NT2/D1 (cell line): Measurements from ENCODE around the gene UGT1A5.
"Not testable (repeated sequence)": the region's sequence is repeated elsewhere in the genome, so short reads cannot be mapped to it uniquely, and the experiment has no call there.

Experiments used
- SUZ12 ChIP-seq: IDR thresholded peaks from 2 replicates; pipeline ENCODE4 v1.6.1; 2011; ENCODE audit not compliant: insufficient read length, insufficient read depth; ENCODE audit errors: extremely low read depth
- YY1 ChIP-seq: IDR thresholded peaks from 2 replicates; pipeline ENCODE4 v1.6.1; 2011; ENCODE audit not compliant: insufficient read length, insufficient read depth
- ZNF274 ChIP-seq: IDR thresholded peaks from 2 replicates; pipeline ENCODE4 v1.6.1; 2011; ENCODE audit warnings: mild to moderate bottlenecking, low read depth, low read length

- TF ChIP-seq ZNF274, YY1, SUZ12: not testable (repeated sequence)
Observed at GRCh38 chr2:233745838-233746237, 33.1 kb downstream of the UGT1A5 start.
